ENCODE results near the gene IRX3. TPM values are rescaled to one million over a fixed set of nuclear protein-coding genes. Genes with fewer than 3 reads are reported as not detected.

The IRX3 gene
- total RNA-seq, 1 experiment from 2014 or later = 2.4 TPM

GRCh38 chr16:54297154-54297553 is 10.6 kb upstream of the IRX3 start:
- peaks cover 1% of the 10 kb centered on the region in 2 experiments; a peak in 2 of 4 replicates for H3K4me1 Mint-ChIP-seq

More at GRCh38 chr16:54297154-54297553, 10.6 kb upstream of the IRX3 start:
- H3K9ac ChIP-seq (ENCODE audit: extremely low read depth, insufficient read length, low read length) = no peak overlapping the region
- no CpG with 5 or more reads among the region's 3 CpGs for WGBS (ENCODE audit: extremely low coverage, insufficient read length, low lambda C conversion rate)
- no peak overlapping the region for H3K27ac Mint-ChIP-seq
- no peaks in the 10 kb centered on the region for H3K79me1 ChIP-seq (ENCODE audit: insufficient read depth, low read depth, low read length, poor library complexity, severe bottlenecking)
- no peak overlapping the region for H3K27ac ChIP-seq (ENCODE audit: insufficient read length, low read depth, low read length)
- H2AK5ac ChIP-seq (ENCODE audit: insufficient read length, low read length) = no peak overlapping the region
- no peak overlapping the region for H3K56ac ChIP-seq (ENCODE audit: insufficient read length, low read depth, low read length)
- H3K4me2 ChIP-seq (ENCODE audit: insufficient read depth, insufficient read length, low read length) = no peak overlapping the region
- no peaks in the 10 kb centered on the region for H3K79me2 ChIP-seq (ENCODE audit: insufficient read depth, low read length)
- H4K5ac ChIP-seq (ENCODE audit: insufficient read length, low read depth, low read length) = no peak overlapping the region
- no peak overlapping the region for H2BK12ac ChIP-seq (ENCODE audit: insufficient read length, low read depth, low read length)
- no peak overlapping the region for H2BK15ac ChIP-seq (ENCODE audit: low read depth, low read length)
- H4K8ac ChIP-seq (replicated peaks; ENCODE audit: insufficient read length, low read depth, low read length) = no peak overlapping the region
- peaks cover under 1% of the 10 kb centered on the region; the same call in 1 of the 2 replicates for H3K27me3 ChIP-seq (ENCODE audit: insufficient read depth, low read length)
- no peak overlapping the region for H4K91ac ChIP-seq (ENCODE audit: insufficient read length, low read depth, low read length)
- H3K23me2 ChIP-seq (ENCODE audit: insufficient read length, low read depth, low read length, poor library complexity, severe bottlenecking) = no peaks in the 10 kb centered on the region
- no peak overlapping the region for H3K14ac ChIP-seq (ENCODE audit: insufficient read depth, low read length)
- no peaks in the 10 kb centered on the region for H3K4me1 ChIP-seq (ENCODE audit: insufficient read depth, low read length)
- H3K36me3 Mint-ChIP-seq (ENCODE audit: insufficient read depth in 1 of 3, low read depth in 3 of 3) = peaks cover 0 to 15% (median 2%) of the 10 kb centered on the region in 3 experiments; a peak in 4 of 7 replicates
- DNase-seq = no peak
- no peak overlapping the region for H3T11ph ChIP-seq (ENCODE audit: low read length)
- no peak overlapping the region for H3K23ac ChIP-seq (ENCODE audit: insufficient read length, low read depth, low read length)
- no peak overlapping the region for H3K4ac ChIP-seq (ENCODE audit: low read depth, low read length)
- H4K20me1 ChIP-seq (ENCODE audit: control insufficient read depth, insufficient read depth, insufficient read length) = no peaks in the 10 kb centered on the region
- no peaks in the 10 kb centered on the region for H3K9me3 ChIP-seq (ENCODE audit: control insufficient read depth, low read depth, low read length)
- H2BK120ac ChIP-seq (ENCODE audit: low read depth, low read length, poor library complexity, severe bottlenecking) = no peak overlapping the region
- no peak overlapping the region for H2BK5ac ChIP-seq (ENCODE audit: insufficient read length, low read length)
- no peak overlapping the region for H3K4me3 Mint-ChIP-seq
- H2AFZ ChIP-seq (ENCODE audit: low read length) = no peak overlapping the region
- H3K27me3 Mint-ChIP-seq (ENCODE audit: low read depth) = peaks cover 39% of the 10 kb centered on the region
- no peak overlapping the region for H3K18ac ChIP-seq (ENCODE audit: insufficient read length, low read depth, low read length)
- peaks cover 7 to 21% of the 10 kb centered on the region in 2 experiments; a peak in 4 of 5 replicates for H3K9me3 Mint-ChIP-seq
- no peak for TF ChIP-seq CTCF (conservative IDR thresholded peaks at IDR 0.05)
- no peak overlapping the region for H2BK20ac ChIP-seq (ENCODE audit: low read depth, low read length, poor library complexity, severe bottlenecking)
